Liver (tissue), 9 donors: Measurements from ENCODE around the gene FOXA3. TPM values are rescaled to one million over a fixed set of nuclear protein-coding genes. Genes with fewer than 3 reads are reported as not detected.

Experiments used
- DNase-seq: peaks from one replicate; pipeline ENCODE4 v3.0.0-alpha.2; 2017; ENCODE audit warnings: low spot score
- H3K27ac ChIP-seq, 2 donors: one replicate each; pipeline ENCODE4 v1.7.0; 2013; ENCODE audit warnings: inconsistent platforms in 2 of 2, low read length in 2 of 2, control low read depth in 1 of 2, low read depth in 1 of 2, mild to moderate bottlenecking in 1 of 2
- H3K27me3 ChIP-seq, 4 donors: one replicate each; pipeline versions ENCODE4 v1.6.1 to v1.7.0; 2013; ENCODE audit warnings: low read length in 3 of 4, inconsistent platforms in 1 of 4, mild to moderate bottlenecking in 1 of 4, moderate library complexity in 1 of 4; ENCODE audit not compliant: control insufficient read depth in 4 of 4, insufficient read depth in 4 of 4
- H3K36me3 ChIP-seq, 4 donors: one replicate each; pipeline versions ENCODE4 v1.6.1 to v1.7.0; 2013; ENCODE audit warnings: low read length in 3 of 4, mild to moderate bottlenecking in 3 of 4, low read depth in 1 of 4, moderate library complexity in 1 of 4; ENCODE audit not compliant: control insufficient read depth in 4 of 4, insufficient read depth in 3 of 4
- H3K4me1 ChIP-seq, 4 donors: one replicate each; pipeline versions ENCODE4 v1.6.1 to v1.7.0; 2013; ENCODE audit warnings: low read length in 3 of 4, mild to moderate bottlenecking in 3 of 4, moderate library complexity in 1 of 4; ENCODE audit not compliant: control insufficient read depth in 4 of 4, insufficient read depth in 4 of 4
- H3K4me3 ChIP-seq, 3 donors: one replicate each; pipeline versions ENCODE4 v1.6.1 to v1.7.0; 2013; ENCODE audit warnings: low read length in 3 of 3, control low read depth in 1 of 3, low read depth in 1 of 3, mild to moderate bottlenecking in 1 of 3
- H3K9ac ChIP-seq, 2 donors: one replicate each; pipeline ENCODE4 v1.7.0; 2013; ENCODE audit warnings: low read length in 2 of 2, mild to moderate bottlenecking in 2 of 2, moderate library complexity in 2 of 2, control low read depth in 1 of 2, low read depth in 1 of 2
- H3K9me3 ChIP-seq, 4 donors: one replicate each; pipeline versions ENCODE4 v1.6.1 to v1.7.0; 2013; ENCODE audit warnings: low read length in 3 of 4; ENCODE audit not compliant: control insufficient read depth in 4 of 4
- EGR1 ChIP-seq, 2 donors: IDR thresholded peaks; 2 replicates each; pipeline ENCODE4 v1.6.1; 2016 to 2018; ENCODE audit warnings: antibody characterized with exemption in 2 of 2, low read depth in 2 of 2
- FOXA1 ChIP-seq: IDR thresholded peaks from 2 replicates; pipeline ENCODE4 v1.6.1; 2016; ENCODE audit warnings: antibody characterized with exemption
- FOXA2 ChIP-seq: IDR thresholded peaks from 2 replicates; pipeline ENCODE4 v1.6.1; 2016; ENCODE audit warnings: antibody characterized with exemption
- GABPA ChIP-seq, 2 donors: IDR thresholded peaks in 1 of 2; conservative IDR thresholded peaks in 1 of 2; 2 replicates each; pipeline ENCODE4 v1.6.1; 2016; ENCODE audit warnings: antibody characterized with exemption in 2 of 2, mild to moderate bottlenecking in 1 of 2, moderate library complexity in 1 of 2
- HNF4A ChIP-seq, 2 donors: conservative IDR thresholded peaks; 2 replicates each; pipeline ENCODE4 v1.6.1; 2016; ENCODE audit warnings: antibody characterized with exemption in 2 of 2, mild to moderate bottlenecking in 2 of 2
- HNF4G ChIP-seq: IDR thresholded peaks from 2 replicates; pipeline ENCODE4 v1.6.1; 2016; ENCODE audit warnings: antibody characterized with exemption
- JUND ChIP-seq, 2 donors: IDR thresholded peaks; 2 replicates each; pipeline ENCODE4 v1.6.1; 2016; ENCODE audit warnings: antibody characterized with exemption in 2 of 2
- NR2F2 ChIP-seq: IDR thresholded peaks from 2 replicates; pipeline ENCODE4 v1.6.1; 2016; ENCODE audit warnings: antibody characterized with exemption
- RAD21 ChIP-seq, 2 donors: IDR thresholded peaks; 2 replicates each; pipeline ENCODE4 v1.6.1; 2016; ENCODE audit warnings: antibody characterized with exemption in 2 of 2, mild to moderate bottlenecking in 2 of 2
- RXRA ChIP-seq, 2 donors: IDR thresholded peaks; 2 replicates each; pipeline ENCODE4 v1.6.1; 2017 to 2018; ENCODE audit warnings: antibody characterized with exemption in 2 of 2, mild to moderate bottlenecking in 1 of 2
- SP1 ChIP-seq: IDR thresholded peaks from 2 replicates; pipeline ENCODE4 v1.6.1; 2018; ENCODE audit warnings: antibody characterized with exemption, mild to moderate bottlenecking
- TAF1 ChIP-seq: conservative IDR thresholded peaks from 2 replicates; pipeline ENCODE4 v1.6.1; 2016; ENCODE audit warnings: antibody characterized with exemption, mild to moderate bottlenecking
- YY1 ChIP-seq: IDR thresholded peaks from 2 replicates; pipeline ENCODE4 v1.6.1; 2016; ENCODE audit warnings: antibody characterized with exemption, mild to moderate bottlenecking
- WGBS: extraction: QIAGEN DNeasy Blood & Tissue Kit; methylation state at CpG from one replicate; pipeline ENCODE4 v1.1.7; 2013; 5-methylcytosine and 5-hydroxymethylcytosine counted together
- polyA plus RNA-seq, 2 donors: library from polyadenylated mRNA; stranded (reverse) in 1 of 2; unstranded in 1 of 2; fragments of 200-250 nt in 1 of 2; fragments of >200 nt in 1 of 2; fragmentation: Nextera tagmentation in 1 of 2; extraction: Ambion mirVana in 1 of 2; gene quantifications; one replicate each; pipeline versions ENCODE4 v1.2.1 to v1.2.3, GENCODE V29; 2013 to 2015
- total RNA-seq, 2 donors: library from RNA; depleted of rRNA; stranded (reverse); fragments of >200 nt; gene quantifications; one replicate each; pipeline ENCODE4 v1.2.3, GENCODE V29; 2014
- TF ChIP-seq, protein P1 (sequence below): fragments of 150-350 bp; IDR thresholded peaks from 2 replicates; pipeline ENCODE4 v1.5.1; 2017; ENCODE audit warnings: improper control_type of control experiment, low read depth, low read length; ENCODE audit not compliant: missing input control
- TF ChIP-seq, protein P2 (sequence below): IDR thresholded peaks from 2 replicates; pipeline ENCODE4 v1.6.1; 2016; ENCODE audit warnings: antibody characterized with exemption, mild to moderate bottlenecking
- TF ChIP-seq, protein P3 (sequence below): IDR thresholded peaks from 2 replicates; pipeline ENCODE4 v1.6.1; 2016; ENCODE audit warnings: antibody characterized with exemption
- TF ChIP-seq, protein P4 (sequence below): IDR thresholded peaks from 2 replicates; pipeline ENCODE4 v1.6.1; 2016; ENCODE audit warnings: antibody characterized with exemption
- donor health status: healthy.
- donor health status: healthy.
- donor health status: healthy.
- donor health status: healthy.
- donor health status: healthy.

Gene FOXA3
- total and polyA plus RNA-seq, 4 donors = 11.5 to 37.1 (median 21.6) TPM

DNA sequence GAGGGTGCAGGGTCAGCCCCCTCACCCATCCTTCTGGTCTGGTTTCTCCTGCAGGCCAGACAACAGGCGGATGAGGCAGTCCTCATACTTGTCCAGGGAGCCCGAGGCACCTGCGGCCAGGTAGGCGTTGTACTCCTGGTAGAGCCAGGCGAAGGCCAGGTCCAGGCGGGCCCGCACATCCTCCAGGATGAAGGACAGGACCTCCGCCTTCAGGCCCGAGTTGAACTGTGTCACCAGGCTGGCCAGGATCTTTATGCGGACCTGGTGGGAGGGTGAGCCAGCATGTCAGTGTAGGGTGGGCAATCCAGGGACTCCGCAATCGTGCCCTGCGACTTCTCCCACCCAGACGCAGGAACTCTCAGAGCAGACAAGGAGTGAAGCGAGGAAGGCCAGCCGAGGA lies 35.2 kb upstream of the FOXA3 start:
- WGBS = 96% methylated on average over 16 of the region's 16 CpGs
- TF ChIP-seq, protein P1, sequence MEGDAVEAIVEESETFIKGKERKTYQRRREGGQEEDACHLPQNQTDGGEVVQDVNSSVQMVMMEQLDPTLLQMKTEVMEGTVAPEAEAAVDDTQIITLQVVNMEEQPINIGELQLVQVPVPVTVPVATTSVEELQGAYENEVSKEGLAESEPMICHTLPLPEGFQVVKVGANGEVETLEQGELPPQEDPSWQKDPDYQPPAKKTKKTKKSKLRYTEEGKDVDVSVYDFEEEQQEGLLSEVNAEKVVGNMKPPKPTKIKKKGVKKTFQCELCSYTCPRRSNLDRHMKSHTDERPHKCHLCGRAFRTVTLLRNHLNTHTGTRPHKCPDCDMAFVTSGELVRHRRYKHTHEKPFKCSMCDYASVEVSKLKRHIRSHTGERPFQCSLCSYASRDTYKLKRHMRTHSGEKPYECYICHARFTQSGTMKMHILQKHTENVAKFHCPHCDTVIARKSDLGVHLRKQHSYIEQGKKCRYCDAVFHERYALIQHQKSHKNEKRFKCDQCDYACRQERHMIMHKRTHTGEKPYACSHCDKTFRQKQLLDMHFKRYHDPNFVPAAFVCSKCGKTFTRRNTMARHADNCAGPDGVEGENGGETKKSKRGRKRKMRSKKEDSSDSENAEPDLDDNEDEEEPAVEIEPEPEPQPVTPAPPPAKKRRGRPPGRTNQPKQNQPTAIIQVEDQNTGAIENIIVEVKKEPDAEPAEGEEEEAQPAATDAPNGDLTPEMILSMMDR = no peak
- TF ChIP-seq, protein P2, sequence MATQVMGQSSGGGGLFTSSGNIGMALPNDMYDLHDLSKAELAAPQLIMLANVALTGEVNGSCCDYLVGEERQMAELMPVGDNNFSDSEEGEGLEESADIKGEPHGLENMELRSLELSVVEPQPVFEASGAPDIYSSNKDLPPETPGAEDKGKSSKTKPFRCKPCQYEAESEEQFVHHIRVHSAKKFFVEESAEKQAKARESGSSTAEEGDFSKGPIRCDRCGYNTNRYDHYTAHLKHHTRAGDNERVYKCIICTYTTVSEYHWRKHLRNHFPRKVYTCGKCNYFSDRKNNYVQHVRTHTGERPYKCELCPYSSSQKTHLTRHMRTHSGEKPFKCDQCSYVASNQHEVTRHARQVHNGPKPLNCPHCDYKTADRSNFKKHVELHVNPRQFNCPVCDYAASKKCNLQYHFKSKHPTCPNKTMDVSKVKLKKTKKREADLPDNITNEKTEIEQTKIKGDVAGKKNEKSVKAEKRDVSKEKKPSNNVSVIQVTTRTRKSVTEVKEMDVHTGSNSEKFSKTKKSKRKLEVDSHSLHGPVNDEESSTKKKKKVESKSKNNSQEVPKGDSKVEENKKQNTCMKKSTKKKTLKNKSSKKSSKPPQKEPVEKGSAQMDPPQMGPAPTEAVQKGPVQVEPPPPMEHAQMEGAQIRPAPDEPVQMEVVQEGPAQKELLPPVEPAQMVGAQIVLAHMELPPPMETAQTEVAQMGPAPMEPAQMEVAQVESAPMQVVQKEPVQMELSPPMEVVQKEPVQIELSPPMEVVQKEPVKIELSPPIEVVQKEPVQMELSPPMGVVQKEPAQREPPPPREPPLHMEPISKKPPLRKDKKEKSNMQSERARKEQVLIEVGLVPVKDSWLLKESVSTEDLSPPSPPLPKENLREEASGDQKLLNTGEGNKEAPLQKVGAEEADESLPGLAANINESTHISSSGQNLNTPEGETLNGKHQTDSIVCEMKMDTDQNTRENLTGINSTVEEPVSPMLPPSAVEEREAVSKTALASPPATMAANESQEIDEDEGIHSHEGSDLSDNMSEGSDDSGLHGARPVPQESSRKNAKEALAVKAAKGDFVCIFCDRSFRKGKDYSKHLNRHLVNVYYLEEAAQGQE = no peak
- TF ChIP-seq, protein P3, sequence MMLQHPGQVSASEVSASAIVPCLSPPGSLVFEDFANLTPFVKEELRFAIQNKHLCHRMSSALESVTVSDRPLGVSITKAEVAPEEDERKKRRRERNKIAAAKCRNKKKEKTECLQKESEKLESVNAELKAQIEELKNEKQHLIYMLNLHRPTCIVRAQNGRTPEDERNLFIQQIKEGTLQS = no peak
- TF ChIP-seq JUND (IDR thresholded peaks at IDR 0.05) (no peak), NR2F2 (no peak), FOXA1 (no peak), SP1 (no peak), RXRA (IDR thresholded peaks at IDR 0.05) (no peak), TAF1 (no peak), HNF4G (no peak), EGR1 (IDR thresholded peaks at IDR 0.05; ENCODE audit: low read depth in 2 of 2) (no peak), HNF4A (conservative IDR thresholded peaks at IDR 0.05) (no peak)
- DNase-seq = no peak

DNA sequence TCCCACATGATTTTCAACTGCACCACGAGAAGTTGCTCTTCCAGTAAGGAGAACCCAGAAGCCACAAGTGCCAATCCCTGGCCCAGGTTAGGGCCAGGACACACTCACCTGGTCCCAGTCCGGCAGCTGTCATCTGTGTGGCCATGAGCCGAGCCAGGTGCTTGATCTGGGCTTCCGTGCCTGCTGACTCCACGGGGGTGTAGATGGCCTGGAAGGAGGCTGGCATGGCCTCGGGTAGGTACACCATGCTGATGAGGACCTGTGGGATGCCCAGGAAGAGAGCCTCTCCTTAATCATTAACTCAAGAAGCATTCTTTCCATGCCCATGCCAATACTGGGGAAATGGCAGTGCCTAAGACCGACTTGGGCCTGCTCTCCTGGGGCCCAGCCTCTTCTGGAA lies 29.2 kb upstream of the FOXA3 start:
- TF ChIP-seq HNF4G (no peak), SP1 (no peak), YY1 (no peak)
- peaks cover 0 to 3% (median 0%) of the 10 kb centered on the region in 4 donors for H3K9me3 ChIP-seq
- WGBS = 90% methylated on average over 7 of the region's 7 CpGs
- no peak overlapping the region for H3K27ac ChIP-seq
- H3K27me3 ChIP-seq = no peaks in the 10 kb centered on the region
- DNase-seq = no peak
- H3K9ac ChIP-seq = no peak overlapping the region
- H3K4me3 ChIP-seq = no peak overlapping the region
- H3K4me1 ChIP-seq = no peaks in the 10 kb centered on the region
- H3K36me3 ChIP-seq = peaks cover 29 to 78% (median 65%) of the 10 kb centered on the region in 4 donors

More for the DNA sequence above, 35.2 kb upstream of the FOXA3 start:
- Histone ChIP-seq H3K27ac (no peak overlapping the region), H3K27me3 (no peaks in the 10 kb centered on the region), H3K9ac (no peak overlapping the region), H3K4me3 (no peak overlapping the region), H3K9me3 (no peaks in the 10 kb centered on the region), H3K36me3 (peaks cover 27 to 89% (median 48%) of the 10 kb centered on the region in 4 donors), H3K4me1 (no peaks in the 10 kb centered on the region)

DNA sequence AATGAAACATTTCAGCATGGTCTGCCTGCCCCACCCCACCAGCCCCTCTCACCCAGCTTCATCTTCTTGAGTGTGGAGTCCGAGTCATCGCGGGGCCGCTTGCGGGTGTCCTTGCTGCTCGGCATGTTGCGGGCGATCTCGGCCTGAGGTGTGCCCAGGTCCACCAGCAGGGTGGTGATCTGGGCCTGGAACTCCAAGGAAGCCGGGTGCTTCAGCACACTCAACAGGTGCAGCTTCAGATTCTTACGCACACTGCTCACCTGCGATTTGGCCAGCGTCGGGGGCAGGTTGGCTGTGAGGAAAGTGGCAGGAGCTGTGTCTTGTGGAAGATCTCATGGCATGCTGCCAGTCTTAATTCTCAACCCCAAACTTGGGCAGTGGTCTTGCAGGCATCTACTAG lies 21.9 kb upstream of the FOXA3 start:
- peaks cover 21 to 71% (median 54%) of the 10 kb centered on the region in 4 donors for H3K36me3 ChIP-seq
- H3K4me1 ChIP-seq = no peaks in the 10 kb centered on the region
- H3K4me3 ChIP-seq = no peak overlapping the region
- H3K27ac ChIP-seq = no peak overlapping the region
- 96% methylated on average over 14 of the region's 14 CpGs for WGBS
- no peak for DNase-seq
- no peak overlapping the region for H3K9ac ChIP-seq
- peaks cover 0 to 3% (median 0%) of the 10 kb centered on the region in 4 donors for H3K9me3 ChIP-seq
- H3K27me3 ChIP-seq = no peaks in the 10 kb centered on the region
- TF ChIP-seq HNF4G (no peak), TAF1 (no peak), RXRA (IDR thresholded peaks at IDR 0.05) (no peak), JUND (IDR thresholded peaks at IDR 0.05) (no peak), GABPA (IDR thresholded peaks at IDR 0.05 in 1 of 2, conservative IDR thresholded peaks at IDR 0.05 in 1 of 2) (no peak), HNF4A (conservative IDR thresholded peaks at IDR 0.05) (no peak), EGR1 (IDR thresholded peaks at IDR 0.05; ENCODE audit: low read depth in 2 of 2) (no peak), NR2F2 (no peak), YY1 (no peak), RAD21 (IDR thresholded peaks at IDR 0.05) (no peak), FOXA2 (no peak)
- TF ChIP-seq, protein P3 = no peak
- TF ChIP-seq, protein P4, sequence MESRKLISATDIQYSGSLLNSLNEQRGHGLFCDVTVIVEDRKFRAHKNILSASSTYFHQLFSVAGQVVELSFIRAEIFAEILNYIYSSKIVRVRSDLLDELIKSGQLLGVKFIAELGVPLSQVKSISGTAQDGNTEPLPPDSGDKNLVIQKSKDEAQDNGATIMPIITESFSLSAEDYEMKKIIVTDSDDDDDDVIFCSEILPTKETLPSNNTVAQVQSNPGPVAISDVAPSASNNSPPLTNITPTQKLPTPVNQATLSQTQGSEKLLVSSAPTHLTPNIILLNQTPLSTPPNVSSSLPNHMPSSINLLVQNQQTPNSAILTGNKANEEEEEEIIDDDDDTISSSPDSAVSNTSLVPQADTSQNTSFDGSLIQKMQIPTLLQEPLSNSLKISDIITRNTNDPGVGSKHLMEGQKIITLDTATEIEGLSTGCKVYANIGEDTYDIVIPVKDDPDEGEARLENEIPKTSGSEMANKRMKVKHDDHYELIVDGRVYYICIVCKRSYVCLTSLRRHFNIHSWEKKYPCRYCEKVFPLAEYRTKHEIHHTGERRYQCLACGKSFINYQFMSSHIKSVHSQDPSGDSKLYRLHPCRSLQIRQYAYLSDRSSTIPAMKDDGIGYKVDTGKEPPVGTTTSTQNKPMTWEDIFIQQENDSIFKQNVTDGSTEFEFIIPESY = no peak
